ENCODE results near the gene RYR3.

- TF ChIP-seq CTCF (IDR thresholded peaks at IDR 0.05) = no peak
- TF ChIP-seq ZFX (IDR thresholded peaks at IDR 0.05; ENCODE audit: borderline replicate concordance) = no peak
Observed at GRCh38 chr15:33567652-33568051, 256.9 kb downstream of the RYR3 start.
